Colonic mucosa (tissue), 4 donors: ENCODE data around the gene CYP4V2. TPM values are rescaled to one million over a fixed set of nuclear protein-coding genes. Genes with fewer than 3 reads are reported as not detected.

Experiments used
- DNase-seq: peaks from one replicate; pipeline ENCODE4 v3.0.0-alpha.2; 2020
- H3K27ac ChIP-seq: fragments of 200-600 bp; one replicate; pipeline ENCODE4 v1.8.0; 2021
- H3K27me3 ChIP-seq: fragments of 200-600 bp; one replicate; pipeline ENCODE4 v1.8.0; 2021
- H3K36me3 ChIP-seq: fragments of 200-600 bp; one replicate; pipeline ENCODE4 v1.8.0; 2021
- H3K4me1 ChIP-seq: fragments of 200-600 bp; one replicate; pipeline ENCODE4 v1.8.0; 2021; ENCODE audit warnings: mild to moderate bottlenecking
- H3K4me3 ChIP-seq: fragments of 200-600 bp; one replicate; pipeline ENCODE4 v1.8.0; 2021
- H3K9ac ChIP-seq, 2 donors: one replicate each; pipeline ENCODE4 v1.7.0; 2013; ENCODE audit warnings: control low read depth in 2 of 2, low read depth in 2 of 2, low read length in 2 of 2
- H3K9me3 ChIP-seq: fragments of 200-600 bp; one replicate; pipeline ENCODE4 v1.8.0; 2021
- intact Hi-C: fragments of 100-400 bp; cut with DNase I; formaldehyde crosslinking; loops from one replicate; pipeline ENCODE4 v1.14.1; 2022
- total RNA-seq, 2 donors: library from RNA; stranded (reverse); fragmentation: NEBNext Ultra II Directional in 1 of 2; extraction: Animal tissue kit (Norgen Biotek cat#: 25700) in 1 of 2; gene quantifications; one replicate each; pipeline ENCODE4 v1.2.1, GENCODE V29; 2021
- TF ChIP-seq, protein P1 (sequence below): fragments of 200-600 bp; IDR thresholded peaks from one replicate; pipeline ENCODE4 v1.8.0; 2022; ENCODE audit warnings: antibody characterized with exemption, mild to moderate bottlenecking
- donor health status: healthy.
- donor health status: DM: no; HTN: no; CAD: no.
- donor health status: DM: no; HTN: no; CAD: no.

CYP4V2 gene
- total RNA-seq, 2 donors from 2014 or later = 20.3 to 36.0 TPM

DNA sequence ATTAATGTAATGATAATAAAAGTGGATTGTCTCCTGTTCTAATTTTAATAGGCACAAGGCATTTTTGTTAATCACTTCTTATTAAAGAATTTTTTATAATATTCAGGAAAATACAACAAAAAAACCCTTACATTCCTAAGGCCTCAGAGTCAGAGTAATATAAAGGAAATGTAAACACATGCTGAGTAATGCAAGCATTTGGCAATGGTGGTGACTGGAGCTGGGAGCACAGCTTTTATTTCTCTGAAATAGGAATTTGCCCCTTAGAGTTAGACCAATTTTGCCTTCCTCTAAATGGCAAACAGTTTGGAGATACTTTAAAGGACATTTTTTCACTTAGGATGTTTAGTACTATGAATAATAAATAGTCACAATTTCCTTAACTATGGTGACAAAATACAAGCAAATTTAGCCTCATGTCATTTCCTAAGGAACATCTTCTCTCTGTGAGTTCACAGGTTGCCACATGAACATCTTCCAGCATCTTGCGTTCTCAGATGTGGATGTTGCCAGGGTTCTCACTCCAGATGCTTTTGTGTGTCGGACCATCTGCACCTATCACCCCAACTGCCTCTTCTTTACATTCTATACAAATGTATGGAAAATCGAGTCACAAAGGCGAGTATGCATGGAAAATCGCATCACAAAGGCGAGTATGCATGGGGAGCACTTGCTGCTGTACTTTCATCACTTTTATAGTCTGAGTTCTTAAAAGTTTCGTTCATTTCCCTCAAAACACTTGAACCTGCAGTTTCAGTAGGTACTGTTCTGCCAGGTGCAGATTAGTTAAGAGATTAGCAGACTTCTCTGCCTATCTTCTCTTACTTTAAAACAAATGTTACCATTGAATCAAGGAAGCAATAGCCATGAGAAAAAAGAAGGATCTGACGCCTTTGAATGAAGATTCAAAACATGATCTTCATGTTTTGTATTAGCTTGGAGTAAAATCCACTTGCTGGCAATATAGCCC is 58.7 kb downstream of the CYP4V2 start:
- H3K9me3 ChIP-seq = no peaks in the 10 kb centered on the region
- intact Hi-C loops = no loop called here
- H3K27me3 ChIP-seq = no peaks in the 10 kb centered on the region
- no peak overlapping the region for H3K27ac ChIP-seq
- no peaks in the 10 kb centered on the region for H3K36me3 ChIP-seq
- DNase-seq = no peak
- H3K4me3 ChIP-seq = no peak overlapping the region
- no peak overlapping the region for H3K9ac ChIP-seq
- no peaks in the 10 kb centered on the region for H3K4me1 ChIP-seq
- TF ChIP-seq, protein P1, sequence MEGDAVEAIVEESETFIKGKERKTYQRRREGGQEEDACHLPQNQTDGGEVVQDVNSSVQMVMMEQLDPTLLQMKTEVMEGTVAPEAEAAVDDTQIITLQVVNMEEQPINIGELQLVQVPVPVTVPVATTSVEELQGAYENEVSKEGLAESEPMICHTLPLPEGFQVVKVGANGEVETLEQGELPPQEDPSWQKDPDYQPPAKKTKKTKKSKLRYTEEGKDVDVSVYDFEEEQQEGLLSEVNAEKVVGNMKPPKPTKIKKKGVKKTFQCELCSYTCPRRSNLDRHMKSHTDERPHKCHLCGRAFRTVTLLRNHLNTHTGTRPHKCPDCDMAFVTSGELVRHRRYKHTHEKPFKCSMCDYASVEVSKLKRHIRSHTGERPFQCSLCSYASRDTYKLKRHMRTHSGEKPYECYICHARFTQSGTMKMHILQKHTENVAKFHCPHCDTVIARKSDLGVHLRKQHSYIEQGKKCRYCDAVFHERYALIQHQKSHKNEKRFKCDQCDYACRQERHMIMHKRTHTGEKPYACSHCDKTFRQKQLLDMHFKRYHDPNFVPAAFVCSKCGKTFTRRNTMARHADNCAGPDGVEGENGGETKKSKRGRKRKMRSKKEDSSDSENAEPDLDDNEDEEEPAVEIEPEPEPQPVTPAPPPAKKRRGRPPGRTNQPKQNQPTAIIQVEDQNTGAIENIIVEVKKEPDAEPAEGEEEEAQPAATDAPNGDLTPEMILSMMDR = no peak

DNA sequence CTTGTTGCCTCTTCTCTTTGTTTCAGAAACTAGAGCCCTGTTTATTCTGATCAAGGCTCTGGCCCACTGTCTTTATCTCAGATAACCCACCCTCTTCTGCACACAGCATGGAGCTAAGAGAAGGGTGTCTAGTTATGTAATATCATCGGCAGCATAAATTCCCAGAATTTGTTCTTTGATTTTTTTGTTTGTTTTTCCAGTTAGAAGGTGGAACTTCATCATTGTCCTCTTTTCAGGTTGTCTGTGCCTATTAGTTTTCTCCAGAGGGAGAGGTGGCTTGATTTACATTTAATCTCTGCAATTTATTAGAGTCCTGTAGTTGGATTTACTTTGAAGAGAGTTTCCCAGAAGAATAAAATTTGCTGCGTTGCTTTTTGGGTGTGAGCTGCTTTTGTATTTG is 59.4 kb downstream of the CYP4V2 start:
- Histone ChIP-seq H3K36me3 (no peaks in the 10 kb centered on the region), H3K9ac (no peak overlapping the region), H3K9me3 (no peaks in the 10 kb centered on the region), H3K27ac (no peak overlapping the region), H3K27me3 (no peaks in the 10 kb centered on the region), H3K4me3 (no peak overlapping the region), H3K4me1 (no peaks in the 10 kb centered on the region)
- TF ChIP-seq, protein P1 = no peak
- intact Hi-C loops = no loop called here
- DNase-seq = no peak

DNA sequence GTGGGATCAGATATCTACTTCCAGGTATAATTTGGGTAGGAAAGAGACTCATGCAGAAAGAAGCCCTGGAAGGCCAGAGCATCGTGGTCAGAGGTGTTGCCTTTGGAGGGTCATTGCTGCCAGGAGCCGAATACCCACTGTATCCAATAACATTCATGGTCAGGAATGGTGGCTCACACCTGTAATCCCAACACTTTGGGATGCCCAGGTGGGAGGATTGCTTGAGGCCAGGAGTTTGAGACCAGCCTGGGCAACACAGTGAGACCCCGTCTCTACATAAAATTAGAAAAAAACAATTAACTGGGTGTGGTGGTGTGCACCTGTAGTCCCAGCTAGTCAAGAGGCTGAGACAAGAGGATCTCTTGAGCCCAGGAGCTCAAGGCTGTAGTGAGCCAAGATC is 63.8 kb downstream of the CYP4V2 start:
- Histone ChIP-seq H3K9me3 (no peaks in the 10 kb centered on the region), H3K4me3 (no peak overlapping the region), H3K27ac (no peak overlapping the region), H3K36me3 (no peaks in the 10 kb centered on the region), H3K27me3 (no peaks in the 10 kb centered on the region), H3K9ac (no peak overlapping the region), H3K4me1 (no peaks in the 10 kb centered on the region)
- intact Hi-C loops = no loop called here
- TF ChIP-seq, protein P1 = no peak
- no peak for DNase-seq

DNA sequence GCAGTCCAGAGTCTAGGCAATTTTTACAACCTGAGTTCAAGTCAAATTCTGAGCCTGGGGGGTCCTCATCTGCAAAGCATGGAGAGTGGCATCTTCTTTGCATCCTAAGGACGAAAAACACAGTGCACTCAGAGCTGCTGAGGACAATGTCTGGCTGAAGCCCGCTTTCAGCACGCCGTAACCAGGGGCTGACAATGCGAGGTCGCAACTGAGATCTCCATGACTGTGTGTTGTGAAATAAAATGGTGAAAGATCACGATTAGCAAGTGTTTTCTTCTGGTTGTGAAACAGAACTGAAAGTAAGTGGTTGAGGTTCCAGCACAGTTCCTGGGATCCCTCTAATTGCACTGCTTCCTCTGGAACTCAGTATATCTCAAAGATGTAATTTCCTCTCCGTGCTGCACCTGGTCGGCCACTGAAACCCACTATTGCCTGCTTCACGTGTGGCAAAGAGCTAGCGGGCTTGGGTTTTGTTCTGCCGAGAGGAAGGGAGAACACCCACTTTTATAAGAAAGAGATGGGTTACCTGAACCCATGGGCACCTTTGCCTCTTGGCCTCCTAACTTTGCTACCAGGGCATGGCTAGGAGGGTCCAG is 66.9 kb downstream of the CYP4V2 start:
- no peaks in the 10 kb centered on the region for H3K9me3 ChIP-seq
- no peaks in the 10 kb centered on the region for H3K36me3 ChIP-seq
- no peaks in the 10 kb centered on the region for H3K27me3 ChIP-seq
- no peaks in the 10 kb centered on the region for H3K4me1 ChIP-seq
- DNase-seq = no peak
- TF ChIP-seq, protein P1 = no peak
- no peak overlapping the region for H3K4me3 ChIP-seq
- H3K27ac ChIP-seq = no peak overlapping the region
- no peak overlapping the region for H3K9ac ChIP-seq
- intact Hi-C loops = no loop called here

DNA sequence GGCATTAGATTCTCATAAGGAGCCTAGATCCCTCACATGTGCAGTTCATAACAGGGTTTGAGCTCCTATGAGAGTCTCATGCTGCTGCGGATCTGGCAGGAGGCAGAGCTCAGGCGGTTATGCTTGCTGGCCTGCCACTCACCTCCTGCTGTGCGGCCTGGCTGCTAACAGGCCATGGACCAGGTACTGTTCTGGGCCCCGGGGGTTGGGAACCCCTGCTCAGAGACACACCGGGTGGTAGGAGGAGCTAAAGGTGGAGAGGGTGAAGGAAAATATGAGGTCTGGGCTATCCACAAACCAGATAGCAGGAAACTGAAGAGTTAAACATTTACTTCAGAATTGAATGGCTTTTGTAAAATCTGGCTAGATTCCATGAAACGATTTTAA is 68.7 kb downstream of the CYP4V2 start:
- no peaks in the 10 kb centered on the region for H3K9me3 ChIP-seq
- H3K4me3 ChIP-seq = no peak overlapping the region
- intact Hi-C loops = no loop called here
- no peak overlapping the region for H3K9ac ChIP-seq
- TF ChIP-seq, protein P1 = no peak
- H3K4me1 ChIP-seq = no peaks in the 10 kb centered on the region
- no peak overlapping the region for H3K27ac ChIP-seq
- DNase-seq = no peak
- no peaks in the 10 kb centered on the region for H3K36me3 ChIP-seq
- H3K27me3 ChIP-seq = no peaks in the 10 kb centered on the region

Other genes with a start within 250 kb of the CYP4V2 start
- 10 to 100 TPM; 13.6 to 48.6 TPM for gene TLR3, start 122.4 kb upstream of the CYP4V2 start, total RNA-seq
- 10 to 100 TPM; 13.8 to 16.6 TPM for gene FAM149A, start 86.9 kb upstream of the CYP4V2 start, total RNA-seq
- gene KLKB1, start 35.9 kb downstream of the CYP4V2 start, total RNA-seq = under 1 TPM; 0.27 to 0.50 TPM
- under 1 TPM; 0.48 to 0.54 TPM for gene F11, start 74.6 kb downstream of the CYP4V2 start, total RNA-seq